HEK293 (cell line): ENCODE measurements around the gene C20orf173.

Source experiments
- CTCF ChIA-PET: fragments of 350-600 bp; formaldehyde crosslinking; extraction: SDS; loops from one replicate; lab custom pipeline; 2021; ENCODE audit warnings: antibody characterized with exemption; lab: Yijun Ruan, JAX
- POLR2A ChIA-PET: fragments of 300-600 bp; formaldehyde crosslinking; extraction: SDS; loops from one replicate; lab custom pipeline; 2020; ENCODE audit warnings: antibody characterized with exemption, inconsistent platforms; lab: Yijun Ruan, JAX
- H3K27ac ChIP-seq: fragments of 200-500 bp; sonication (Bioruptor generic); 2 replicates; pipeline ENCODE4 v1.5.1; 2014; ENCODE audit warnings: low read depth, low read length, control low read depth, inconsistent platforms; ENCODE audit errors: extremely low read depth
- H3K36me3 ChIP-seq, 2 experiments: fragments of 200-500 bp in 1 of 2; sonication (Bioruptor generic) in 1 of 2; 1 replicate in 1 of 2; 2 replicates in 1 of 2; pipeline ENCODE4 v1.5.1; 2014 to 2017; ENCODE audit warnings: inconsistent platforms in 2 of 2, low read length in 2 of 2; ENCODE audit not compliant: control insufficient read depth in 2 of 2, insufficient read depth in 1 of 2
- H3K4me1 ChIP-seq: fragments of 200-500 bp; sonication (Bioruptor generic); 2 replicates; pipeline ENCODE4 v1.5.1; 2014; ENCODE audit warnings: mild to moderate bottlenecking, low read length, inconsistent platforms; ENCODE audit not compliant: control insufficient read depth, insufficient read depth
- H3K4me3 ChIP-seq: 2 replicates; pipeline ENCODE4 v1.5.1; 2011; ENCODE audit warnings: low read depth, mild to moderate bottlenecking, control low read depth, low read length, moderate library complexity
- H3K9me3 ChIP-seq: fragments of 200-500 bp; sonication (Bioruptor generic); 2 replicates; pipeline ENCODE4 v1.5.1; 2014; ENCODE audit warnings: low read depth, low read length, inconsistent platforms; ENCODE audit not compliant: control insufficient read depth, insufficient read depth
- GLIS1 ChIP-seq: fragments of 450-650 bp; formaldehyde crosslinking; IDR thresholded peaks from 2 replicates; pipeline ENCODE4 v1.5.1; 2016; ENCODE audit warnings: missing biosample characterization, missing genetic modification characterization
- KLF8 ChIP-seq: fragments of 450-650 bp; formaldehyde crosslinking; IDR thresholded peaks from 2 replicates; pipeline ENCODE4 v1.5.1; 2016; ENCODE audit warnings: missing biosample characterization, missing genetic modification characterization
- PRDM4 ChIP-seq: fragments of 450-650 bp; formaldehyde crosslinking; IDR thresholded peaks from 2 replicates; pipeline ENCODE4 v1.5.1; 2017; ENCODE audit warnings: missing biosample characterization, missing genetic modification characterization
- RBAK ChIP-seq: fragments of 450-650 bp; formaldehyde crosslinking; IDR thresholded peaks from 2 replicates; pipeline ENCODE4 v1.5.1; 2016; ENCODE audit warnings: missing biosample characterization, missing genetic modification characterization
- ZNF133 ChIP-seq: fragments of 450-650 bp; formaldehyde crosslinking; IDR thresholded peaks from 2 replicates; pipeline ENCODE4 v1.5.1; 2016; ENCODE audit warnings: missing biosample characterization, missing genetic modification characterization
- ZNF202 ChIP-seq: fragments of 450-650 bp; formaldehyde crosslinking; IDR thresholded peaks from 2 replicates; pipeline ENCODE4 v1.5.1; 2016; ENCODE audit warnings: missing biosample characterization, missing genetic modification characterization, borderline replicate concordance
- ZNF596 ChIP-seq: fragments of 450-650 bp; IDR thresholded peaks from 2 replicates; pipeline ENCODE4 v1.5.0; 2018; ENCODE audit warnings: missing biosample characterization, mild to moderate bottlenecking, missing genetic modification characterization, moderate library complexity
- ZNF768 ChIP-seq: fragments of 450-650 bp; formaldehyde crosslinking; IDR thresholded peaks from 2 replicates; pipeline ENCODE4 v1.5.1; 2018; ENCODE audit warnings: missing biosample characterization, mild to moderate bottlenecking, missing genetic modification characterization
- TF ChIP-seq, protein P1 (sequence below): fragments of 450-650 bp; formaldehyde crosslinking; IDR thresholded peaks from 2 replicates; pipeline ENCODE4 v1.5.1; 2016; ENCODE audit warnings: missing biosample characterization, missing genetic modification characterization
- TF ChIP-seq, protein P2 (sequence below): fragments of 450-650 bp; formaldehyde crosslinking; IDR thresholded peaks from 2 replicates; pipeline ENCODE4 v1.5.1; 2016; ENCODE audit warnings: missing biosample characterization, missing genetic modification characterization
- TF ChIP-seq, protein P3 (sequence below): fragments of 450-650 bp; formaldehyde crosslinking; IDR thresholded peaks from 2 replicates; pipeline ENCODE4 v1.5.1; 2016; ENCODE audit warnings: missing biosample characterization, missing genetic modification characterization

C20orf173 gene

GRCh38 chr20:35575958-35576357 lies 46.5 kb upstream of the C20orf173 start:
- no peak for TF ChIP-seq ZNF202 (tag by site-specific recombination)
- TF ChIP-seq PRDM4: no peak
- TF ChIP-seq, protein P1, sequence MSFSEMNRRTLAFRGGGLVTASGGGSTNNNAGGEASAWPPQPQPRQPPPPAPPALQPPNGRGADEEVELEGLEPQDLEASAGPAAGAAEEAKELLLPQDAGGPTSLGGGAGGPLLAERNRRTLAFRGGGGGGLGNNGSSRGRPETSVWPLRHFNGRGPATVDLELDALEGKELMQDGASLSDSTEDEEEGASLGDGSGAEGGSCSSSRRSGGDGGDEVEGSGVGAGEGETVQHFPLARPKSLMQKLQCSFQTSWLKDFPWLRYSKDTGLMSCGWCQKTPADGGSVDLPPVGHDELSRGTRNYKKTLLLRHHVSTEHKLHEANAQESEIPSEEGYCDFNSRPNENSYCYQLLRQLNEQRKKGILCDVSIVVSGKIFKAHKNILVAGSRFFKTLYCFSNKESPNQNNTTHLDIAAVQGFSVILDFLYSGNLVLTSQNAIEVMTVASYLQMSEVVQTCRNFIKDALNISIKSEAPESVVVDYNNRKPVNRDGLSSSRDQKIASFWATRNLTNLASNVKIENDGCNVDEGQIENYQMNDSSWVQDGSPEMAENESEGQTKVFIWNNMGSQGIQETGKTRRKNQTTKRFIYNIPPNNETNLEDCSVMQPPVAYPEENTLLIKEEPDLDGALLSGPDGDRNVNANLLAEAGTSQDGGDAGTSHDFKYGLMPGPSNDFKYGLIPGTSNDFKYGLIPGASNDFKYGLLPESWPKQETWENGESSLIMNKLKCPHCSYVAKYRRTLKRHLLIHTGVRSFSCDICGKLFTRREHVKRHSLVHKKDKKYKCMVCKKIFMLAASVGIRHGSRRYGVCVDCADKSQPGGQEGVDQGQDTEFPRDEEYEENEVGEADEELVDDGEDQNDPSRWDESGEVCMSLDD (tag by site-specific recombination): no peak
- TF ChIP-seq ZNF768 (tag by site-specific recombination): no peak
- Histone ChIP-seq H3K4me1 (no peaks in the 10 kb centered on the region), H3K9me3 (no peaks in the 10 kb centered on the region), H3K4me3 (no peak overlapping the region), H3K36me3 (peaks cover 0 to 5% of the 10 kb centered on the region in 2 experiments; a peak in 1 of 3 replicates), H3K27ac (no peak overlapping the region)
- ChIA-PET CTCF (no interaction called here), POLR2A (no interaction called here)

DNA sequence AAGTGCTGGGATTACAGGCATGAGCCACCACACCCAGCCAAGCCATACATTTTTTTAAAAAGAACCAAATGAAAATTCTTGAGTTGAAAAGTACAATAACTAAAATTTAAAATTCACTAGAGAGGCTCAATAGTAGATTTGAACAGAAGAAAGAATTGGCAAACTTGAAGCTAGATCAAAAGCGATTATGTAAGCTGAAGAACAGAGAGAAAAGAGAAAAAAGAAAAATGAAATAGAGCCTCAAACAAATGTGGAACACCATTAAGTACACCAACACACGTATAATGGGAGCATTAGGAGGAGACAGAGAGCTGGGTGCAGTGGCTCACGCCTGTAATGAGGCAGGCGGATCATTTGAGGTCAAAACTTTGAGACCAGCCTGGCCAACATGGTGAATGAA lies 43.4 kb upstream of the C20orf173 start:
- peaks cover 0 to 5% of the 10 kb centered on the region in 2 experiments; a peak in 1 of 3 replicates for H3K36me3 ChIP-seq
- TF ChIP-seq, protein P2, sequence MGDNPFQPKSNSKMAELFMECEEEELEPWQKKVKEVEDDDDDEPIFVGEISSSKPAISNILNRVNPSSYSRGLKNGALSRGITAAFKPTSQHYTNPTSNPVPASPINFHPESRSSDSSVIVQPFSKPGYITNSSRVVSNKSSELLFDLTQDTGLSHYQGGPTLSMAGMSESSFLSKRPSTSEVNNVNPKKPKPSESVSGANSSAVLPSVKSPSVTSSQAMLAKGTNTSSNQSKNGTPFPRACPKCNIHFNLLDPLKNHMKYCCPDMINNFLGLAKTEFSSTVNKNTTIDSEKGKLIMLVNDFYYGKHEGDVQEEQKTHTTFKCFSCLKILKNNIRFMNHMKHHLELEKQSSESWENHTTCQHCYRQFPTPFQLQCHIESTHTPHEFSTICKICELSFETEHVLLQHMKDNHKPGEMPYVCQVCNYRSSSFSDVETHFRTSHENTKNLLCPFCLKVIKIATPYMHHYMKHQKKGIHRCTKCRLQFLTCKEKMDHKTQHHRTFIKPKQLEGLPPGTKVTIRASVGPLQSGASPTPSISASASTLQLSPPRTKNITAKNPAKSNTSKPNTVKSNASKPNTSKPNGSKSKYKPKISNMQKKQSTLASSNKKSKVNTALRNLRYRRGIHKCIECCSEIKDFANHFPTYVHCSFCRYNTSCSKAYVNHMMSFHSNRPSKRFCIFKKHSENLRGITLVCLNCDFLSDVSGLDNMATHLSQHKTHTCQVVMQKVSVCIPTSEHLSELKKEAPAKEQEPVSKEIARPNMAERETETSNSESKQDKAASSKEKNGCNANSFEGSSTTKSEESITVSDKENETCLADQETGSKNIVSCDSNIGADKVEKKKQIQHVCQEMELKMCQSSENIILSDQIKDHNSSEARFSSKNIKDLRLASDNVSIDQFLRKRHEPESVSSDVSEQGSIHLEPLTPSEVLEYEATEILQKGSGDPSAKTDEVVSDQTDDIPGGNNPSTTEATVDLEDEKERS: 0 out of 2 replicates have a peak, but pooled peaks have one; percentile 13
- TF ChIP-seq ZNF133 (peak; percentile 99), RBAK (tag by site-specific recombination) (no peak), KLF8 (tag by site-specific recombination) (peak; percentile 44; the same call in 1 of the 2 replicates)
- TF ChIP-seq, all 188 proteins: peak for 3
- POLR2A ChIA-PET: no interaction called here
- CTCF ChIA-PET: interaction anchor here (0.6 to 2.0 kb wide), 2 partner anchors 8 to 31 kb away, joined by 5 to 6 read pairs; no protein-coding TSS in a partner anchor
- Histone ChIP-seq H3K9me3 (no peaks in the 10 kb centered on the region), H3K4me3 (no peak overlapping the region), H3K4me1 (no peaks in the 10 kb centered on the region), H3K27ac (no peak overlapping the region)

DNA sequence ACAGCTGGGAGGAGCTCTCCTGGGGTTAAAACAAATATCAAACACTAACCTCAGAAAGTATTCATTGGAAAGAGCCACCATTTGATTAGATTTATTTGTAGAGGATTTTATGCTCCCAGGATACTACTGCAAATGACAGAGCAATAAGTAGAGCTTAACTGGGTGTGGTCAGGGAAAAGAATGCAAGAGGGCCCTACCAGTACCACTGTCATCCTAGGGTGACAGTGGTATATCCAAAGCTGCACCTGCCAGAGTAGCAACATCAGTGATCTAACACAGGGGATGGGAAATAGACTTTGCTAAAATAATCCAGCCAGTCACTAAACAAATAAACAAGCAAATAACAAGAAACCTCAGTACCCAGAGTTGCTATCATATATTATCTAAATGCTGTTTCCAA lies 42.1 kb upstream of the C20orf173 start:
- Histone ChIP-seq H3K9me3 (no peaks in the 10 kb centered on the region), H3K4me1 (no peaks in the 10 kb centered on the region), H3K27ac (no peak overlapping the region), H3K4me3 (no peak overlapping the region), H3K36me3 (peaks cover 0 to 5% of the 10 kb centered on the region in 2 experiments; a peak in 1 of 3 replicates)
- ChIA-PET CTCF (no interaction called here), POLR2A (no interaction called here)
- TF ChIP-seq ZNF596 (tag by site-specific recombination) (no peak), GLIS1 (0 out of 2 replicates have a peak, but pooled peaks have one; percentile 31)
- TF ChIP-seq, protein P3, sequence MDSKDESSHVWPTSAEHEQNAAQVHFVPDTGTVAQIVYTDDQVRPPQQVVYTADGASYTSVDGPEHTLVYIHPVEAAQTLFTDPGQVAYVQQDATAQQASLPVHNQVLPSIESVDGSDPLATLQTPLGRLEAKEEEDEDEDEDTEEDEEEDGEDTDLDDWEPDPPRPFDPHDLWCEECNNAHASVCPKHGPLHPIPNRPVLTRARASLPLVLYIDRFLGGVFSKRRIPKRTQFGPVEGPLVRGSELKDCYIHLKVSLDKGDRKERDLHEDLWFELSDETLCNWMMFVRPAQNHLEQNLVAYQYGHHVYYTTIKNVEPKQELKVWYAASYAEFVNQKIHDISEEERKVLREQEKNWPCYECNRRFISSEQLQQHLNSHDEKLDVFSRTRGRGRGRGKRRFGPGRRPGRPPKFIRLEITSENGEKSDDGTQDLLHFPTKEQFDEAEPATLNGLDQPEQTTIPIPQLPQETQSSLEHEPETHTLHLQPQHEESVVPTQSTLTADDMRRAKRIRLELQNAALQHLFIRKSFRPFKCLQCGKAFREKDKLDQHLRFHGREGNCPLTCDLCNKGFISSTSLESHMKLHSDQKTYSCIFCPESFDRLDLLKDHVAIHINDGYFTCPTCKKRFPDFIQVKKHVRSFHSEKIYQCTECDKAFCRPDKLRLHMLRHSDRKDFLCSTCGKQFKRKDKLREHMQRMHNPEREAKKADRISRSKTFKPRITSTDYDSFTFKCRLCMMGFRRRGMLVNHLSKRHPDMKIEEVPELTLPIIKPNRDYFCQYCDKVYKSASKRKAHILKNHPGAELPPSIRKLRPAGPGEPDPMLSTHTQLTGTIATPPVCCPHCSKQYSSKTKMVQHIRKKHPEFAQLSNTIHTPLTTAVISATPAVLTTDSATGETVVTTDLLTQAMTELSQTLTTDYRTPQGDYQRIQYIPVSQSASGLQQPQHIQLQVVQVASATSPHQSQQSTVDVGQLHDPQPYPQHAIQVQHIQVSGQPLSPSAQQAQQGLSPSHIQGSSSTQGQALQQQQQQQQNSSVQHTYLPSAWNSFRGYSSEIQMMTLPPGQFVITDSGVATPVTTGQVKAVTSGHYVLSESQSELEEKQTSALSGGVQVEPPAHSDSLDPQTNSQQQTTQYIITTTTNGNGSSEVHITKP (tag by site-specific recombination): 0 out of 2 replicates have a peak, but pooled peaks have one; percentile 23
